ENCODE data around the gene PAPSS2.

Gene PAPSS2

GRCh38 chr10:87672551-87672950, 12.9 kb downstream of the PAPSS2 start:
- DNase-seq = no peak

GRCh38 chr10:87674943-87675342, 15.3 kb downstream of the PAPSS2 start:
- DNase-seq = no peak

GRCh38 chr10:87675396-87676376, 16.0 kb downstream of the PAPSS2 start:
- DNase-seq = no peak

GRCh38 chr10:87677595-87677994, 17.9 kb downstream of the PAPSS2 start:
- DNase-seq = no peak

- no peak for DNase-seq
Observed at GRCh38 chr10:87678302-87678701, 18.6 kb downstream of the PAPSS2 start.

- DNase-seq = no peak
Observed at GRCh38 chr10:87683356-87683755, 23.7 kb downstream of the PAPSS2 start.

- DNase-seq = no peak
Observed at GRCh38 chr10:87684001-87684638, 24.4 kb downstream of the PAPSS2 start.

- DNase-seq = no peak
Observed at GRCh38 chr10:87685832-87686574, 26.3 kb downstream of the PAPSS2 start.

- no peak for DNase-seq
Observed at GRCh38 chr10:87691506-87692070, 31.9 kb downstream of the PAPSS2 start.

GRCh38 chr10:87692956-87693484, 33.3 kb downstream of the PAPSS2 start:
- no peak for DNase-seq

GRCh38 chr10:87694011-87694794, 34.5 kb downstream of the PAPSS2 start:
- no peak for DNase-seq

GRCh38 chr10:87695074-87695473, 35.4 kb downstream of the PAPSS2 start:
- no peak for DNase-seq

- DNase-seq = no peak
Observed at GRCh38 chr10:87696922-87697745, 37.5 kb downstream of the PAPSS2 start.

- DNase-seq = no peak
Observed at GRCh38 chr10:87700031-87700796, 40.5 kb downstream of the PAPSS2 start.

GRCh38 chr10:87702260-87702972, 42.7 kb downstream of the PAPSS2 start:
- DNase-seq = no peak

- no peak for DNase-seq
Observed at GRCh38 chr10:87702973-87703294, 43.3 kb downstream of the PAPSS2 start.

GRCh38 chr10:87703771-87704170, 44.1 kb downstream of the PAPSS2 start:
- DNase-seq = no peak

- DNase-seq = no peak
Observed at GRCh38 chr10:87705339-87705738, 45.7 kb downstream of the PAPSS2 start.

- DNase-seq = no peak
Observed at GRCh38 chr10:87706731-87707130, 47.1 kb downstream of the PAPSS2 start.

GRCh38 chr10:87707254-87707653, 47.6 kb downstream of the PAPSS2 start:
- DNase-seq = no peak
